Upper lobe of right lung (tissue), 1 donor: Measurements from ENCODE around the gene TJP2. TPM values are rescaled to one million over a fixed set of nuclear protein-coding genes. Genes with fewer than 3 reads are reported as not detected.
A peak's percentile ranks its signal among the peaks of the same experiment; 100 is the strongest.

Source experiments
- ATAC-seq: fragments of 200-7000 bp; cut with Tn5 transposase; one replicate; pipeline ENCODE4 v1.9.1; 2020; ENCODE audit warnings: mild to moderate bottlenecking, moderate library complexity
- DNase-seq: peaks from one replicate; pipeline ENCODE4 v3.0.0-alpha.2; 2020
- H3K27ac ChIP-seq: fragments of 200-600 bp; one replicate; pipeline ENCODE4 v1.8.0; 2022
- H3K27me3 ChIP-seq: fragments of 200-600 bp; one replicate; pipeline ENCODE4 v1.8.0; 2022; ENCODE audit warnings: mild to moderate bottlenecking
- H3K36me3 ChIP-seq: fragments of 200-600 bp; one replicate; pipeline ENCODE4 v1.8.0; 2022
- H3K4me1 ChIP-seq: fragments of 200-600 bp; one replicate; pipeline ENCODE4 v1.8.0; 2022
- H3K4me3 ChIP-seq: fragments of 200-600 bp; one replicate; pipeline ENCODE4 v1.8.0; 2022; ENCODE audit warnings: mild to moderate bottlenecking
- H3K9me3 ChIP-seq: fragments of 200-600 bp; one replicate; pipeline ENCODE4 v1.8.0; 2022
- CTCF ChIP-seq: fragments of 200-600 bp; IDR thresholded peaks from one replicate; pipeline ENCODE4 v1.8.0; 2022; ENCODE audit warnings: antibody characterized with exemption
- intact Hi-C: fragments of 100-400 bp; cut with DNase I; formaldehyde crosslinking; loops from one replicate; pipeline ENCODE4 v1.11.0; 2022
- total RNA-seq: library from RNA; stranded (reverse); fragmentation: NEBNext Ultra II Directional; extraction: Animal tissue kit (Norgen Biotek cat#: 25700); gene quantifications from one replicate; pipeline ENCODE4 v1.2.1, GENCODE V29; 2021
- donor health status: DM: no; HTN: yes; CAD: no; lungs with severe emphysema.

Gene TJP2
- total RNA-seq, 1 donor from 2014 or later = 131 TPM

GRCh38 chr9:69199769-69200470, 25.8 kb downstream of the TJP2 start:
- no peaks in the 10 kb centered on the region for H3K36me3 ChIP-seq
- no peaks in the 10 kb centered on the region for H3K9me3 ChIP-seq
- DNase-seq = no peak
- intact Hi-C loops = no loop called here
- ATAC-seq = peak; percentile 63
- no peaks in the 10 kb centered on the region for H3K27me3 ChIP-seq
- H3K4me1 ChIP-seq = peaks cover 25% of the 10 kb centered on the region
- no peak overlapping the region for H3K27ac ChIP-seq
- TF ChIP-seq CTCF = no peak
- H3K4me3 ChIP-seq = no peak overlapping the region

GRCh38 chr9:69202556-69202955, 28.5 kb downstream of the TJP2 start:
- intact Hi-C loops = no loop called here
- no peaks in the 10 kb centered on the region for H3K36me3 ChIP-seq
- no peaks in the 10 kb centered on the region for H3K9me3 ChIP-seq
- no peak overlapping the region for H3K4me3 ChIP-seq
- DNase-seq (no peak), ATAC-seq (no peak)
- H3K27me3 ChIP-seq = no peaks in the 10 kb centered on the region
- H3K27ac ChIP-seq = no peak overlapping the region
- peaks cover 34% of the 10 kb centered on the region for H3K4me1 ChIP-seq
- no peak for TF ChIP-seq CTCF

- Histone ChIP-seq H3K4me3 (no peak overlapping the region), H3K9me3 (no peaks in the 10 kb centered on the region), H3K27me3 (no peaks in the 10 kb centered on the region), H3K36me3 (no peaks in the 10 kb centered on the region), H3K4me1 (peaks cover 31% of the 10 kb centered on the region), H3K27ac (peak overlapping the region; percentile 47)
- TF ChIP-seq CTCF = no peak
- ATAC-seq = no peak
- no peak for DNase-seq
- intact Hi-C loops = no loop called here
These were observed 30.2 kb downstream of the TJP2 start for GRCh38 chr9:69204326-69204725.

GRCh38 chr9:69204849-69205248, 30.8 kb downstream of the TJP2 start:
- DNase-seq = no peak
- ATAC-seq = peak; percentile 44
- intact Hi-C loops = no loop called here

GRCh38 chr9:69206047-69206446, 32.0 kb downstream of the TJP2 start:
- intact Hi-C loops = no loop called here
- no peaks in the 10 kb centered on the region for H3K9me3 ChIP-seq
- H3K27ac ChIP-seq = no peak overlapping the region
- peaks cover 20% of the 10 kb centered on the region for H3K4me1 ChIP-seq
- no peak for ATAC-seq
- no peaks in the 10 kb centered on the region for H3K36me3 ChIP-seq
- DNase-seq = no peak
- no peaks in the 10 kb centered on the region for H3K27me3 ChIP-seq
- no peak overlapping the region for H3K4me3 ChIP-seq
- no peak for TF ChIP-seq CTCF

More at GRCh38 chr9:69204849-69205248, 30.8 kb downstream of the TJP2 start:
- TF ChIP-seq CTCF = no peak
- H3K9me3 ChIP-seq = no peaks in the 10 kb centered on the region
- peaks cover 26% of the 10 kb centered on the region for H3K4me1 ChIP-seq
- H3K27ac ChIP-seq = peak overlapping the region; percentile 47
- no peaks in the 10 kb centered on the region for H3K36me3 ChIP-seq
- no peak overlapping the region for H3K4me3 ChIP-seq
- no peaks in the 10 kb centered on the region for H3K27me3 ChIP-seq
